Measurements from ENCODE around the gene TNFAIP1.

The TNFAIP1 gene

DNA sequence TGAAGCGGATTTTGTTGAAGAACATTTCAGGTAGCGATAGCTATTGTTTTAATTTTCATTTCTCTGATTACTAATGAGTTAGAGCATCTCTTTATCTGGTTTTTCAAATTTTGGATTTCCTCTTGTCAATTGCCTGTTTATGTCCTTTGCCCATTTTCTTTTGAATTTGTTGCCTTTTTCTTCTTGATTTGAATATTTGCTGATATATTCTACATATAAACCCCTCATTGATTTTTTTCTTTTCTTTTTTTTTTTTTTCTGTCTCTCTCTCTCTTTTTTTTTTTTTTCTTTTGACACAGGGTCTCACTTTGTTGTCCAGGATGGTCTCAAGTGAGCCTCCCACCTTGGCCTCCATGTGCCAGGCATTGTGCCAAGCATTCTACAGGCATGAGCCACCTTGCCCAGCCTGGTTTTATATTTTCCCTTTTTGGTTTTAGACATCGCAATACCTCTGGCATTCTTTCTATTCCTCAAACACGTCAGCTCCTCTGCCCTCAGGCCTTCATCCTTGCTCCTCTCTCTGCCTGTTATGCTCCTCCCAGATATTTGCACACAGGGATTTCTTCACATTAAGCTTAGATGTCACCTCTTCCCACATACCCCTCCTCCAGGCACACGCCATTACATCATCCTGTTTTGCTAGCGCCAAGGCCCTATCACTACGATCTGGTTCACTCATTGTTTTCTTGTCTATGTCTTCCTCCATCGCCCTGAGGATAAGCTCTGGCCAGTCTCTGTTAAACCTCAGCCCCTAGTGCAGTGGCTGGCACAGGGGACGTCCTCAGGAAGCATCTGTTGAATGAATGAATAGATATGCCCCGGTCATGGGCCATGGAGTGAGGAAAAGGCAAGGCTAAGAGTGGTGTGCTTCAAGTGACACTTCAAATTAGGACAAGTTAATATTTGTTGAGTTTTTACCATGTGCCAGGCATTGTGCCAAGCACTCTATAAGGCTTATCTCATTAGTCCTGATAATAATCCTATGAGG lies 44.5 kb downstream of the TNFAIP1 start:
- Histone ChIP-seq H2AK5ac (ENCODE audit: low read depth, low read length) (no peak overlapping the region), H3K4me3 (ENCODE audit: low read length in 2 of 2) (no peak overlapping the region), H3K4me1 (ENCODE audit: control insufficient read depth in 2 of 2, insufficient read depth in 1 of 2, low read depth in 1 of 2, low read length in 2 of 2) (peaks cover 0 to 7% of the 10 kb centered on the region in 2 donors), H3K18ac (ENCODE audit: low read length) (no peak overlapping the region), H3K36me3 (replicated peaks in 1 of 2; ENCODE audit: control insufficient read depth in 2 of 2, insufficient read depth in 2 of 2, low read length in 2 of 2) (peaks cover 3 to 37% of the 10 kb centered on the region in 2 donors), H2AFZ (ENCODE audit: low read length) (no peak overlapping the region), H3K9ac (ENCODE audit: low read depth, low read length, poor library complexity) (no peak overlapping the region), H3K9me3 (replicated peaks in 1 of 2; ENCODE audit: control insufficient read depth in 2 of 2, insufficient read depth in 1 of 2, low read depth in 1 of 2, low read length in 2 of 2) (peaks cover 0 to 3% of the 10 kb centered on the region in 2 donors), H3K14ac (ENCODE audit: low read length) (no peak overlapping the region), H3K23ac (ENCODE audit: low read depth, low read length, poor library complexity) (no peak overlapping the region), H2BK15ac (ENCODE audit: low read length) (no peak overlapping the region), H3K4me2 (ENCODE audit: insufficient read depth, low read length, poor library complexity, severe bottlenecking) (no peak overlapping the region), H3K4ac (ENCODE audit: low read length) (no peak overlapping the region), H3K79me1 (ENCODE audit: low read depth, low read length) (no peaks in the 10 kb centered on the region), H2BK5ac (ENCODE audit: low read length) (no peak overlapping the region), H3K27ac (replicated peaks; ENCODE audit: low read length) (no peak overlapping the region), H4K91ac (ENCODE audit: low read depth, low read length, poor library complexity) (no peak overlapping the region), H3K27me3 (ENCODE audit: control insufficient read depth in 3 of 3, insufficient read depth in 3 of 3, low read depth in 1 of 3, low read length in 3 of 3) (peaks cover 0 to 37% (median 12%) of the 10 kb centered on the region in 3 experiments), H2BK120ac (ENCODE audit: low read depth, low read length) (no peak overlapping the region), H2BK12ac (ENCODE audit: low read length) (no peak overlapping the region), H4K8ac (ENCODE audit: low read depth, low read length) (no peak overlapping the region)
- no peak for DNase-seq (ENCODE audit: low spot score)
- whole genome bisulfite sequencing, 2 donors (ENCODE audit: extremely low coverage in 2 of 2, insufficient read length in 2 of 2, insufficient replicate concordance in 1 of 2), result no CpG with 5 or more reads among the region's 10 CpGs

DNA sequence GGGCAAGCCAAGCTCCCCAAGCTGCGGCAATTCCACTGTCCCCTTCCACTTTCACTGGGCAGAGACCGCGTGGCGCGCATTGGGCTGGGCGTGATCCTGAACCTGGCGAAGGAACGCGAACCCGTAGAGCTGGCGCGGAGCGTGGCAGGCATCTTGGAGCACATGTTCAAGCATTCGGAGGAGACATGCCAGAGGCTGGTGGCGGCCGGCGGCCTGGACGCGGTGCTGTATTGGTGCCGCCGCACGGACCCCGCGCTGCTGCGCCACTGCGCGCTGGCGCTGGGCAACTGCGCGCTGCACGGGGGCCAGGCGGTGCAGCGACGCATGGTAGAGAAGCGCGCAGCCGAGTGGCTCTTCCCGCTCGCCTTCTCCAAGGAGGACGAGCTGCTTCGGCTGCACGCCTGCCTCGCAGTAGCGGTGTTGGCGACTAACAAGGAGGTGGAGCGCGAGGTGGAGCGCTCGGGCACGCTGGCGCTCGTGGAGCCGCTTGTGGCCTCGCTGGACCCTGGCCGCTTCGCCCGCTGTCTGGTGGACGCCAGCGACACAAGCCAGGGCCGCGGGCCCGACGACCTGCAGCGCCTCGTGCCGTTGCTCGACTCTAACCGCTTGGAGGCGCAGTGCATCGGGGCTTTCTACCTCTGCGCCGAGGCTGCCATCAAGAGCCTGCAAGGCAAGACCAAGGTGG lies 45.7 kb downstream of the TNFAIP1 start:
- no peak overlapping the region for H2AK5ac ChIP-seq (ENCODE audit: low read depth, low read length)
- no peak overlapping the region for H2BK15ac ChIP-seq (ENCODE audit: low read length)
- no peak overlapping the region for H3K4ac ChIP-seq (ENCODE audit: low read length)
- DNase-seq (ENCODE audit: low spot score), result no peak
- peak overlapping the region; percentile 65 for H2BK12ac ChIP-seq (ENCODE audit: low read length)
- H4K8ac ChIP-seq (ENCODE audit: low read depth, low read length), result no peak overlapping the region
- WGBS, 2 donors (ENCODE audit: extremely low coverage in 2 of 2, insufficient read length in 2 of 2, insufficient replicate concordance in 1 of 2), result no CpG with 5 or more reads among the region's 72 CpGs
- H3K4me3 ChIP-seq (ENCODE audit: low read length in 2 of 2), result peak overlapping the region in 1 of 2 donors; percentile 72
- no peak overlapping the region for H3K23ac ChIP-seq (ENCODE audit: low read depth, low read length, poor library complexity)
- no peak overlapping the region for H2BK5ac ChIP-seq (ENCODE audit: low read length)
- H3K9ac ChIP-seq (ENCODE audit: low read depth, low read length, poor library complexity), result peak overlapping the region; percentile 72
- H3K36me3 ChIP-seq (replicated peaks in 1 of 2; ENCODE audit: control insufficient read depth in 2 of 2, insufficient read depth in 2 of 2, low read length in 2 of 2), result peaks cover 3 to 48% of the 10 kb centered on the region in 2 donors
- H3K79me1 ChIP-seq (ENCODE audit: low read depth, low read length), result no peaks in the 10 kb centered on the region
- no peak overlapping the region for H2AFZ ChIP-seq (ENCODE audit: low read length)
- peak overlapping the region; percentile 84 for H3K14ac ChIP-seq (ENCODE audit: low read length)
- H3K27ac ChIP-seq (replicated peaks; ENCODE audit: low read length), result no peak overlapping the region
- peaks cover 0 to 7% of the 10 kb centered on the region in 2 donors for H3K4me1 ChIP-seq (ENCODE audit: control insufficient read depth in 2 of 2, insufficient read depth in 1 of 2, low read depth in 1 of 2, low read length in 2 of 2)
- H3K4me2 ChIP-seq (ENCODE audit: insufficient read depth, low read length, poor library complexity, severe bottlenecking), result peak overlapping the region; percentile 46
- peak overlapping the region; percentile 62 for H3K18ac ChIP-seq (ENCODE audit: low read length)
- H3K9me3 ChIP-seq (replicated peaks in 1 of 2; ENCODE audit: control insufficient read depth in 2 of 2, insufficient read depth in 1 of 2, low read depth in 1 of 2, low read length in 2 of 2), result peaks cover 0 to 3% of the 10 kb centered on the region in 2 donors
- H2BK120ac ChIP-seq (ENCODE audit: low read depth, low read length), result no peak overlapping the region
- peaks cover 0 to 41% (median 13%) of the 10 kb centered on the region in 3 experiments for H3K27me3 ChIP-seq (ENCODE audit: control insufficient read depth in 3 of 3, insufficient read depth in 3 of 3, low read depth in 1 of 3, low read length in 3 of 3)
- peak overlapping the region; percentile 16 for H4K91ac ChIP-seq (ENCODE audit: low read depth, low read length, poor library complexity)

DNA sequence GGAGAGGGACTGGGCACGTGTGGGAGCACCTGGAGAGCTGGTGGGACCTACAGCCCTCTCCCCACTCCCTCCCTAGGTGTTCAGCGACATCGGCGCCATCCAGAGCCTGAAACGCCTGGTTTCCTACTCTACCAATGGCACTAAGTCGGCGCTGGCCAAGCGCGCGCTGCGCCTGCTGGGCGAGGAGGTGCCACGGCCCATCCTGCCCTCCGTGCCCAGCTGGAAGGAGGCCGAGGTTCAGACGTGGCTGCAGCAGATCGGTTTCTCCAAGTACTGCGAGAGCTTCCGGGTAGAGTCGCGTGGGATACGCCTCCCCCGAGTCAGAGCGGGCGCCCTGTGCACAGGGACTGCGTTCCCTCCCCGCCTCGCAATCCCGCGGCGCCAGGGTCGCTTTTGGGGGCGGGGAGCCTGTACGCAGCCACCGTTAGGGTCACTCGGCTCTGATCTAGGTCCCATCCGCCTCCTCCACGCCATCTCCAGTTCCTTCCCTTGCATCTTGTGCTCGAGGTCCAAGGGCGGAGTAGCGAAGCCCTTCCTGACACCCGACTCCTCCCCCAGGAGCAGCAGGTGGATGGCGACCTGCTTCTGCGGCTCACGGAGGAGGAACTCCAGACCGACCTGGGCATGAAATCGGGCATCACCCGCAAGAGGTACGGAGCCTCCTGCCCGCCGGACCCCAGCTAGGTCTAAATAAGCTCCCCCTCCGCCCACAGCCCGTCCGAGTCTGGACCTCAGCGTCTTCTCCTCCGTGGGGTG lies 48.9 kb downstream of the TNFAIP1 start:
- no peak overlapping the region for H2BK120ac ChIP-seq (ENCODE audit: low read depth, low read length)
- H3K18ac ChIP-seq (ENCODE audit: low read length), result peak overlapping the region; percentile 77
- no peak overlapping the region for H4K91ac ChIP-seq (ENCODE audit: low read depth, low read length, poor library complexity)
- no peak overlapping the region for H2BK5ac ChIP-seq (ENCODE audit: low read length)
- H3K4me2 ChIP-seq (ENCODE audit: insufficient read depth, low read length, poor library complexity, severe bottlenecking), result peak overlapping the region; percentile 70
- H3K27me3 ChIP-seq (ENCODE audit: control insufficient read depth in 3 of 3, insufficient read depth in 3 of 3, low read depth in 1 of 3, low read length in 3 of 3), result peaks cover 0 to 41% (median 13%) of the 10 kb centered on the region in 3 experiments
- peaks cover 8 to 66% of the 10 kb centered on the region in 2 donors for H3K36me3 ChIP-seq (replicated peaks in 1 of 2; ENCODE audit: control insufficient read depth in 2 of 2, insufficient read depth in 2 of 2, low read length in 2 of 2)
- H2AK5ac ChIP-seq (ENCODE audit: low read depth, low read length), result no peak overlapping the region
- H3K9ac ChIP-seq (ENCODE audit: low read depth, low read length, poor library complexity), result peak overlapping the region; percentile 88
- no peak overlapping the region for H4K8ac ChIP-seq (ENCODE audit: low read depth, low read length)
- peak overlapping the region in 1 of 2 donors; percentile 63 for H3K4me3 ChIP-seq (ENCODE audit: low read length in 2 of 2)
- H3K14ac ChIP-seq (ENCODE audit: low read length), result peak overlapping the region; percentile 77
- no peak overlapping the region for H3K4ac ChIP-seq (ENCODE audit: low read length)
- H2AFZ ChIP-seq (ENCODE audit: low read length), result no peak overlapping the region
- H3K9me3 ChIP-seq (replicated peaks in 1 of 2; ENCODE audit: control insufficient read depth in 2 of 2, insufficient read depth in 1 of 2, low read depth in 1 of 2, low read length in 2 of 2), result peaks cover 0 to 3% of the 10 kb centered on the region in 2 donors
- H2BK12ac ChIP-seq (ENCODE audit: low read length), result no peak overlapping the region
- peaks cover 0 to 7% of the 10 kb centered on the region in 2 donors for H3K4me1 ChIP-seq (ENCODE audit: control insufficient read depth in 2 of 2, insufficient read depth in 1 of 2, low read depth in 1 of 2, low read length in 2 of 2)
- WGBS, 2 donors (ENCODE audit: extremely low coverage in 2 of 2, insufficient read length in 2 of 2, insufficient replicate concordance in 1 of 2), result no CpG with 5 or more reads among the region's 56 CpGs
- no peak overlapping the region for H3K27ac ChIP-seq (replicated peaks; ENCODE audit: low read length)
- no peak for DNase-seq (ENCODE audit: low spot score)
- peak overlapping the region; percentile 70 for H3K23ac ChIP-seq (ENCODE audit: low read depth, low read length, poor library complexity)
- no peaks in the 10 kb centered on the region for H3K79me1 ChIP-seq (ENCODE audit: low read depth, low read length)
- no peak overlapping the region for H2BK15ac ChIP-seq (ENCODE audit: low read length)
